ENCODE measurements around the gene SEC11A. TPM values are rescaled to one million over a fixed set of nuclear protein-coding genes. Genes with fewer than 3 reads are reported as not detected.

SEC11A gene
- total RNA-seq, 1 donor from 2014 or later, result 185 TPM

DNA sequence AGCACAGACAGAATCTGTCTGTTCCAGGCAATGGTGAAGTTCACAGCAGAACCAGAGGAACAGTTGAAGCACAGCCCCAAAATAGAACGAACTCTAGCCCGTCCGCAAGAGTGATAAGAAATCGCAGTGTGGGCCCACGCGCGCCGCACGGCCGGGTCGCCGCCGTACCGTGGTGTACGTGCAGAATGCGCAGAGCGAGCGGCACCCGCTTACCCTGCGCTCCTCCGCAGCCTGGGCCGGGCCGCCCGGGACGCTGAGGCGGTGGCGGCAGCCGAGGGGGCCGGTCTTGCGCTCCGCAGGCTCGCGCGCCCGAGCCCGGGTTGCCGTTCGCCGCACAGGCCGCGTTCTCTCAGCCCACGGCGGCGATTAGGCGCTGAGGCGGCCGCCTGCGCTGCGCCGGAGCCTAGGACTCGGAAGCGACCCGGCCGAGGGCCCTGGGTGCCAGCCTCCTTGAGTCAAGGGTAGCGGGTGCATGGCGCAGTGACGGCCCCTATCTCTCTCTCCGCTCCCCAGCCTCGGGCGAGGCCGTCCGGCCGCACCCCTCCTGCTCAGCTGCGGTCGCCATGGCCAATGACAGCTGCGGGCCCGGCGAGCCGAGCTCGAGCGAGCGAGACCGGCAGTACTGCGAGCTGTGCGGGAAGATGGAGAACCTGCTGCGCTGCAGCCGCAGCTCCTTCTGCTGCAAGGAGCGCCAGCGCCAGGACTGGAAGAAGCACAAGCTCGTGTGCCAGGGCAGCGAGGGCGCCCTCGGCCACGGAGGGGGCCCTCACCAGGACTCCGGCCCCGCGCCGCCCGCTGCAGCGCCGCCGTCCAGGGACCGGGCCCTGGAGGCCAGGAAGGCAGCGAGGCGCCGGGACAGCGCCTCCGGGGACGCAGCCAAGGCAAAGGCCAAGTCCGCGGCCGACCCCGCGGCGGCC, 82.4 kb downstream of the SEC11A start:
- Mint-ChIP-seq H3K4me3 (peak overlapping the region; percentile 94), H3K9me3 (peaks cover 4% of the 10 kb centered on the region), H3K27ac (peak overlapping the region; percentile 86), H3K36me3 (peaks cover 14% of the 10 kb centered on the region), H3K27me3 (peaks cover 11% of the 10 kb centered on the region), H3K4me1 (ENCODE audit: unreplicated experiment) (peaks cover 21% of the 10 kb centered on the region)
- TF ChIP-seq, protein P1, sequence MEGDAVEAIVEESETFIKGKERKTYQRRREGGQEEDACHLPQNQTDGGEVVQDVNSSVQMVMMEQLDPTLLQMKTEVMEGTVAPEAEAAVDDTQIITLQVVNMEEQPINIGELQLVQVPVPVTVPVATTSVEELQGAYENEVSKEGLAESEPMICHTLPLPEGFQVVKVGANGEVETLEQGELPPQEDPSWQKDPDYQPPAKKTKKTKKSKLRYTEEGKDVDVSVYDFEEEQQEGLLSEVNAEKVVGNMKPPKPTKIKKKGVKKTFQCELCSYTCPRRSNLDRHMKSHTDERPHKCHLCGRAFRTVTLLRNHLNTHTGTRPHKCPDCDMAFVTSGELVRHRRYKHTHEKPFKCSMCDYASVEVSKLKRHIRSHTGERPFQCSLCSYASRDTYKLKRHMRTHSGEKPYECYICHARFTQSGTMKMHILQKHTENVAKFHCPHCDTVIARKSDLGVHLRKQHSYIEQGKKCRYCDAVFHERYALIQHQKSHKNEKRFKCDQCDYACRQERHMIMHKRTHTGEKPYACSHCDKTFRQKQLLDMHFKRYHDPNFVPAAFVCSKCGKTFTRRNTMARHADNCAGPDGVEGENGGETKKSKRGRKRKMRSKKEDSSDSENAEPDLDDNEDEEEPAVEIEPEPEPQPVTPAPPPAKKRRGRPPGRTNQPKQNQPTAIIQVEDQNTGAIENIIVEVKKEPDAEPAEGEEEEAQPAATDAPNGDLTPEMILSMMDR (conservative IDR thresholded peaks at IDR 0.05), result peak; percentile 19
- peak; percentile 81 for DNase-seq (ENCODE audit: extremely low spot score, unreplicated experiment)

DNA sequence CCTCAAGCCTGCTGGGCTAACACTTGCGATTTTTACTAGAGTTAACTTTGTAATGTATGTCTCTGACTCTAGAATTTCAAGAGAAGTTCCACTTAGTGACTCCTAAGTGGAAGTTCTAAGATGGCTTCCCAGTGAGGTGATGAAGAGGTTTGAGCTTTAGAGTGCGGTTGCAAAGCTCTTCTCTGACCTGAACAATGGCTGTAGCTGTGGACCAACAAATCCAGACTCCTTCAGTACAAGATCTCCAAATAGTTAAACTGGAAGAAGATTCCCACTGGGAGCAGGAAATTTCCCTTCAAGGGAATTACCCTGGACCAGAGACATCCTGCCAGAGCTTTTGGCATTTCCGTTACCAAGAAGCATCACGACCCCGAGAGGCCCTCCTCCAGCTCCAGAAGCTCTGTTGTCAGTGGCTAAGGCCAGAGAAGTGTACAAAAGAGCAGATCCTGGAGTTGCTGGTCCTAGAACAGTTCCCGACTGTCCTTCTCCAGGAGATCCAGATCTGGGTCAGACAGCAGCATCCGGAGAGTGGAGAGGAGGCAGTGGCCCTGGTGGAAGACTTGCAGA, 84.2 kb downstream of the SEC11A start:
- peaks cover 4% of the 10 kb centered on the region for H3K9me3 Mint-ChIP-seq
- peak overlapping the region; percentile 99 for H3K4me3 Mint-ChIP-seq
- H3K36me3 Mint-ChIP-seq, result peaks cover 11% of the 10 kb centered on the region
- H3K4me1 Mint-ChIP-seq (ENCODE audit: unreplicated experiment), result peaks cover 21% of the 10 kb centered on the region
- TF ChIP-seq, protein P1 (conservative IDR thresholded peaks at IDR 0.05), result no peak
- peak overlapping the region; percentile 88 for H3K27ac Mint-ChIP-seq
- H3K27me3 Mint-ChIP-seq, result peaks cover 11% of the 10 kb centered on the region
- DNase-seq (ENCODE audit: extremely low spot score, unreplicated experiment), result no peak

DNA sequence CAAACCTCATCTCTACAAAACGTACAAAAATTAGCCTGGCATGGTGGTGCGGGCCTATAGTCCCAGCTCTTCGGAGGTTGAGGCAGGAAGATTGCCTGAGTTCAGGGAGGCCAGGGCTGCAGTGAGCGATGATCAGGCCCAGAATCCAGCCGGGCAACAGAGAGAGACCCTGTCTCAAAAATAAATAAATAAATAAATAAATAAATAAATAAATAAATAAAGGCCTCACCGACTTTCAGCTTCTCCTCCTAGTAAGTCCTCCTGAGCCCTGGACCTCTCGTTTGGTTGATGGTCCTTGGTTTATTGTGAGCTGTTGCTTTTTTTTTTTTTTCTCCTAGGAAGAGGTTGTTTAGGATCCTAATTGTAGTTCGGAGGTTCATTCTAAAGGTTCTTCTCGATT, 86.9 kb downstream of the SEC11A start:
- peaks cover 3% of the 10 kb centered on the region for H3K27me3 Mint-ChIP-seq
- DNase-seq (ENCODE audit: extremely low spot score, unreplicated experiment), result no peak
- peaks cover 10% of the 10 kb centered on the region for H3K9me3 Mint-ChIP-seq
- H3K4me1 Mint-ChIP-seq (ENCODE audit: unreplicated experiment), result peaks cover 12% of the 10 kb centered on the region
- H3K27ac Mint-ChIP-seq, result no peak overlapping the region
- peaks cover 20% of the 10 kb centered on the region for H3K36me3 Mint-ChIP-seq
- no peak overlapping the region for H3K4me3 Mint-ChIP-seq
- TF ChIP-seq, protein P1 (conservative IDR thresholded peaks at IDR 0.05), result no peak

DNA sequence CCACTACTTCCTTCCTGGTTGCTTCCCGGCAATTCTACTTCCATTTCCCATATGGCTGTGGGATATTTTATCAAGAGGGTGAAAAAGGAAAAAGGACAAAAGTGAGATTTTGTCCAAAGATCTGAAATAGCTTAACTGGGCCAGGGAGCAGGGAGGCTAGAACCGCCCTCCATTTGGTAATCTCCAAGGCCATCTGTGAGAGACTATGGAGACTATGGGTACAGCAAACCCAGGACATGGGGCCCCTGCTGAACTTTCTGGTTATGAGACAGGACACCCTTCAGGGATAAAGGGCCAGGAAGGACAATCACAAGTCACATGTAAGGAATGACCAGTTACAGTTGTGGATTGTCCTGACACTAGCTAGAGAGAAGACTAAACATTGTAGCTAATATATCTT, 90.8 kb downstream of the SEC11A start:
- peaks cover 18% of the 10 kb centered on the region for H3K9me3 Mint-ChIP-seq
- TF ChIP-seq, protein P1 (conservative IDR thresholded peaks at IDR 0.05), result no peak
- no peaks in the 10 kb centered on the region for H3K4me1 Mint-ChIP-seq (ENCODE audit: unreplicated experiment)
- H3K4me3 Mint-ChIP-seq, result no peak overlapping the region
- H3K27ac Mint-ChIP-seq, result no peak overlapping the region
- DNase-seq (ENCODE audit: extremely low spot score, unreplicated experiment), result no peak
- no peaks in the 10 kb centered on the region for H3K27me3 Mint-ChIP-seq
- peaks cover 48% of the 10 kb centered on the region for H3K36me3 Mint-ChIP-seq

DNA sequence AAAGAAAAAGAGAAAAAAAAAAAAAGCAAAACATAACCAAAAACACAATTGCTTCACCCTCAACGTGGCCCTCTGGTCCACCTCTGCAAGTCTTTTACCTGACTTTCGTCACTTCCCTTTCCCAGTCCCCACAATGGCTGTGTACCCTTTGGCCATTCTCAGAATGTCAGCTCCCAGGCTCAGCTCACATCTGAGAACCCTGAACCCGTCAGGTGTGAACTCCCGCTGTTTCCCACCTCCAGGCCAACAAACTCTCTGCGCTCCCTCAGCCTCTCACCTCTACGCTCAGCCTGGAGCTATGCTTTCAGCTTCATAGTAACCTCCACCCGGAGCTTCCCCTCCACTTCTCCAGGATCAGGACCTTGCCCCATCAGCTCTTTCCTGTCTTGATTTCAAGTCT, 91.6 kb downstream of the SEC11A start:
- Mint-ChIP-seq H3K27ac (no peak overlapping the region), H3K4me3 (no peak overlapping the region), H3K4me1 (ENCODE audit: unreplicated experiment) (no peaks in the 10 kb centered on the region), H3K27me3 (no peaks in the 10 kb centered on the region), H3K36me3 (peaks cover 54% of the 10 kb centered on the region), H3K9me3 (peaks cover 20% of the 10 kb centered on the region)
- DNase-seq (ENCODE audit: extremely low spot score, unreplicated experiment), result no peak
- TF ChIP-seq, protein P1 (conservative IDR thresholded peaks at IDR 0.05), result no peak

Measured in type B pancreatic cell (in vitro differentiated cells).